Mucosa of rectum (tissue), 2 donors: ENCODE results near the gene SEC61A2.

Experiments used
- H3K27ac ChIP-seq, 2 donors: one replicate each; pipeline ENCODE4 v1.7.0; 2013; ENCODE audit warnings: inconsistent platforms in 2 of 2, low read depth in 2 of 2, low read length in 2 of 2
- H3K27me3 ChIP-seq, 2 donors: one replicate each; pipeline ENCODE4 v1.7.0; 2013; ENCODE audit warnings: low read length in 2 of 2; ENCODE audit not compliant: control insufficient read depth in 2 of 2, insufficient read depth in 2 of 2
- H3K36me3 ChIP-seq, 2 donors: one replicate each; pipeline ENCODE4 v1.7.0; 2013; ENCODE audit warnings: low read length in 2 of 2; ENCODE audit not compliant: control insufficient read depth in 2 of 2, insufficient read depth in 2 of 2
- H3K4me1 ChIP-seq, 2 donors: one replicate each; pipeline ENCODE4 v1.7.0; 2013; ENCODE audit warnings: low read length in 2 of 2, mild to moderate bottlenecking in 1 of 2; ENCODE audit not compliant: control insufficient read depth in 2 of 2, insufficient read depth in 2 of 2
- H3K4me3 ChIP-seq, 2 donors: one replicate each; pipeline ENCODE4 v1.7.0; 2013; ENCODE audit warnings: low read length in 2 of 2
- H3K9ac ChIP-seq, 2 donors: one replicate each; pipeline ENCODE4 v1.7.0; 2013; ENCODE audit warnings: low read length in 2 of 2, low read depth in 1 of 2, mild to moderate bottlenecking in 1 of 2
- H3K9me3 ChIP-seq, 2 donors: one replicate each; pipeline ENCODE4 v1.7.0; 2013; ENCODE audit warnings: low read length in 2 of 2; ENCODE audit not compliant: control insufficient read depth in 2 of 2
- donor health status: healthy.
- donor health status: Normal muscosa, but diverticular disease.

SEC61A2 gene

GRCh38 chr10:12180221-12180974 is 50.9 kb downstream of the SEC61A2 start:
- peaks cover 5 to 19% of the 10 kb centered on the region in 2 donors for H3K36me3 ChIP-seq
- no peak overlapping the region for H3K27ac ChIP-seq
- H3K27me3 ChIP-seq, result no peaks in the 10 kb centered on the region
- no peak overlapping the region for H3K9ac ChIP-seq
- no peaks in the 10 kb centered on the region for H3K4me1 ChIP-seq
- H3K9me3 ChIP-seq, result no peaks in the 10 kb centered on the region
- H3K4me3 ChIP-seq, result no peak overlapping the region

DNA sequence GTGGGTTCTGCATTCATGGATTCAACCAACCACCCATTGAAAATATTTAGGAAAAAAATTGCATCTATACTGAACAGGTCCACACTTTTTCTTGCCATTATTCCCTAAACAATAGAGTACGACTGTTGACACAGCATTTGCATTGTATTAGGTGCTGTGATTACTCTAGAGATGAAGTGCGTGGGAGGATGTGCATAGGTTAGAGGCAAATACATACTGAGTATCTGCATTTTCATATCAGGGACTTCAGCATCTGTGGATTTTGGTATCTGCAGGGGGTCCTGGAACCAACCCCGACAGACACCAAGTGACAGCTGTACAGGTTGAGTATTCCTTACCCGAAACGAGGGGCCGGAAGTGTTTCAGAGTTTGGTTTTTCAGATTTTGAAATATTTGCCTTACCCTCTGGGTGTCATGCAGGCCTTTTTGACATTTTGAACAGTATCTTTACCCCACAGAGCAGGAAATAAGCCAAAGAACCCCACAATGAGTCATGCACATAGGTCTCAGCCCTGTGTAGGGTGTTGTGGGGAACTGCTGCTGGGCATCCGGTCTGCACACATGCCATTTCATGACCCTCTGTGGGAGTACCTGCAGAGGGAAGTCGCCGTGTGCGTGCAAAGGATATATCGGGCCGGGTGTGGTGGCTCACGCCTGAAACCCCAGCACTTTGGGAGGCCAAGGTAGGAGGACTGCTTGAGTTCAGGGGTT is 51.7 kb downstream of the SEC61A2 start:
- Histone ChIP-seq H3K27ac (peak overlapping the region in 1 of 2 donors; percentile 45), H3K36me3 (peaks cover 12 to 19% of the 10 kb centered on the region in 2 donors), H3K9me3 (no peaks in the 10 kb centered on the region), H3K27me3 (no peaks in the 10 kb centered on the region), H3K4me1 (no peaks in the 10 kb centered on the region), H3K9ac (no peak overlapping the region), H3K4me3 (no peak overlapping the region)

DNA sequence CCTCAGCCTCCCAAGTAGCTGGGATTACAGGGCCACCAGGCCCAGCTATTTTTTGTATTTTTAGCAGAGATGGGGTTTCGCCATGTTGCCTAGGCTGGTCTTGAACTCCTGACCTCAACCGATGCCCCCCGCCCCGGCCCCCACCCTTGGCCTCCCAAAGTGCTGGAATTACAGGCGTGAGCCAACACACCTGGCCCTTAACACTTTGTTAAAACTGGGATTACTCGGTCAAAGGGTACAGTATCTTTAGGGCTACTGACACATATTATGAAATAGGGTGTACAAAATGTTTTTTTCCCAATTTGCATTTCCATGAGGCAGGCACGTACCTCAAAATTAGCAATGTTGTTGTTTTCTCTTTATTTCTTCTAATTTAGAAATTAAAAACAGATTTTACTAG is 54.7 kb downstream of the SEC61A2 start:
- Histone ChIP-seq H3K27ac (no peak overlapping the region), H3K27me3 (no peaks in the 10 kb centered on the region), H3K4me1 (no peaks in the 10 kb centered on the region), H3K9ac (no peak overlapping the region), H3K4me3 (no peak overlapping the region), H3K36me3 (peaks cover 13 to 16% of the 10 kb centered on the region in 2 donors), H3K9me3 (no peaks in the 10 kb centered on the region)

DNA sequence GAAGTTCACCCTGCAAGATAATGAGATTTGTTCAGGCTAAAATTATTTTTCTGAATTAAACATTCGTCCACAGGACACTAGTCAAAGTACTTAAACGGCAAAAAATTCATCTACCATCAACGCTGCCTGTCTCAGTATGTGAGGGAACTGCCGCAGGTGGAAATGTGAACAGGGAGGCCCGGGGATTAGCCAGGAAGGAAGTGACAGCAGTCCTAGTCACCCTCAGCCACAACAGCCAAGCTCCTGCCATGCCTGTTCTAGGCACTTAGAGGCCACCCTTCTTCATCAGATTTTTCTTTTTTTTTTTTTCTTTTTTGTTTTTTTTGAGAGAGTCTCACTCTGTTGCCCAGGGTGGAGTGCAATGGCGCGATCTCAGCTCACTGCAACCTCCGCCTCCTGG is 56.8 kb downstream of the SEC61A2 start:
- no peaks in the 10 kb centered on the region for H3K4me1 ChIP-seq
- H3K9ac ChIP-seq, result no peak overlapping the region
- no peak overlapping the region for H3K4me3 ChIP-seq
- no peaks in the 10 kb centered on the region for H3K9me3 ChIP-seq
- peaks cover 13 to 16% of the 10 kb centered on the region in 2 donors for H3K36me3 ChIP-seq
- no peaks in the 10 kb centered on the region for H3K27me3 ChIP-seq
- no peak overlapping the region for H3K27ac ChIP-seq

- peaks cover 12 to 13% of the 10 kb centered on the region in 2 donors for H3K36me3 ChIP-seq
- H3K27me3 ChIP-seq, result no peaks in the 10 kb centered on the region
- no peaks in the 10 kb centered on the region for H3K4me1 ChIP-seq
- H3K27ac ChIP-seq, result no peak overlapping the region
- H3K4me3 ChIP-seq, result no peak overlapping the region
- H3K9me3 ChIP-seq, result no peaks in the 10 kb centered on the region
- H3K9ac ChIP-seq, result no peak overlapping the region
These were observed 57.9 kb downstream of the SEC61A2 start for GRCh38 chr10:12187321-12187905.

GRCh38 chr10:12188656-12189055 is 59.2 kb downstream of the SEC61A2 start:
- peaks cover 7 to 13% of the 10 kb centered on the region in 2 donors for H3K36me3 ChIP-seq

GRCh38 chr10:12189426-12189825 is 59.9 kb downstream of the SEC61A2 start:
- Histone ChIP-seq H3K27me3 (no peaks in the 10 kb centered on the region), H3K36me3 (peaks cover 7 to 13% of the 10 kb centered on the region in 2 donors), H3K27ac (no peak overlapping the region), H3K9me3 (no peaks in the 10 kb centered on the region), H3K4me3 (no peak overlapping the region), H3K4me1 (peaks cover 4 to 6% of the 10 kb centered on the region in 2 donors), H3K9ac (no peak overlapping the region)

More at GRCh38 chr10:12188656-12189055, 59.2 kb downstream of the SEC61A2 start:
- H3K9ac ChIP-seq, result no peak overlapping the region
- H3K27me3 ChIP-seq, result no peaks in the 10 kb centered on the region
- no peak overlapping the region for H3K4me3 ChIP-seq
- no peaks in the 10 kb centered on the region for H3K9me3 ChIP-seq
- H3K27ac ChIP-seq, result no peak overlapping the region
- H3K4me1 ChIP-seq, result no peaks in the 10 kb centered on the region

GRCh38 chr10:12191715-12192114 is 62.2 kb downstream of the SEC61A2 start:
- Histone ChIP-seq H3K27ac (no peak overlapping the region), H3K4me3 (no peak overlapping the region), H3K27me3 (no peaks in the 10 kb centered on the region), H3K9ac (no peak overlapping the region), H3K4me1 (peaks cover 6 to 14% of the 10 kb centered on the region in 2 donors), H3K9me3 (no peaks in the 10 kb centered on the region), H3K36me3 (peaks cover 3% of the 10 kb centered on the region in 2 donors)

GRCh38 chr10:12193193-12193592 is 63.7 kb downstream of the SEC61A2 start:
- H3K4me3 ChIP-seq, result no peak overlapping the region

GRCh38 chr10:12194752-12195271 is 65.3 kb downstream of the SEC61A2 start:
- no peaks in the 10 kb centered on the region for H3K27me3 ChIP-seq
- H3K27ac ChIP-seq, result peak overlapping the region in 1 of 2 donors; percentile 91
- peak overlapping the region; percentile 96 to 98 for H3K4me3 ChIP-seq
- H3K9me3 ChIP-seq, result no peaks in the 10 kb centered on the region
- H3K4me1 ChIP-seq, result peaks cover 6 to 19% of the 10 kb centered on the region in 2 donors
- H3K36me3 ChIP-seq, result peaks cover 2 to 6% of the 10 kb centered on the region in 2 donors
- peak overlapping the region; percentile 82 to 96 for H3K9ac ChIP-seq

More at GRCh38 chr10:12193193-12193592, 63.7 kb downstream of the SEC61A2 start:
- Histone ChIP-seq H3K9me3 (no peaks in the 10 kb centered on the region), H3K27ac (no peak overlapping the region), H3K27me3 (no peaks in the 10 kb centered on the region), H3K36me3 (no peaks in the 10 kb centered on the region), H3K4me1 (peaks cover 6 to 19% of the 10 kb centered on the region in 2 donors), H3K9ac (no peak overlapping the region)
